ENCODE results near the gene PRUNE2. TPM values are rescaled to one million over a fixed set of nuclear protein-coding genes. Genes with fewer than 3 reads are reported as not detected.

Gene PRUNE2
- total and polyA plus RNA-seq, 4 donors = 1.3 to 4.5 (median 1.6) TPM

DNA sequence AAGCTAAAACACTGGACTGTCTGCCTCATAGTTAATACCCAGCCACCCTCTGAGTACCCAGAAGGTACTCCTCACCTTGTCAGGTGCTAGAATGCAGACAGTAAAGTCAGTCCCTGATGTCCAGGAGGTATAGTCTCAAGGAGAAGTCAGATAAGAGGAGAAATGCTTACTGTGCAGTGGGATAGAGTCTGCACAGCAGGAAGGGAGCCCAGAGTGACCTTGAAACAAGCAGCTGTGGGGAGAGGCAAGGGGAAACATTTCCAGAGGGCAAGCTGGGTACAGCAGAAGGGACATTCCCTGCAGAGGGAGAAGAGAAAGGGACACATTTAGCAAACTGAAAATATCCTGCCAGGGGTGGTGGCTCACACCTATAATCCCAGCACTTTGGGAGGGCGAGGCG lies 324.2 kb downstream of the PRUNE2 start:
- Histone ChIP-seq H3K9me3 (ENCODE audit: control insufficient read depth in 4 of 4, low read length in 3 of 4) (no peaks in the 10 kb centered on the region), H3K27me3 (ENCODE audit: control insufficient read depth in 4 of 4, insufficient read depth in 4 of 4, low read length in 3 of 4) (no peaks in the 10 kb centered on the region), H3K4me1 (ENCODE audit: control insufficient read depth in 4 of 4, insufficient read depth in 4 of 4, low read length in 3 of 4) (no peaks in the 10 kb centered on the region), H3K4me3 (ENCODE audit: low read depth in 1 of 3, low read length in 3 of 3) (no peak overlapping the region), H3K9ac (ENCODE audit: low read depth in 1 of 2, low read length in 2 of 2) (no peak overlapping the region), H3K27ac (ENCODE audit: low read depth in 1 of 2, low read length in 2 of 2) (no peak overlapping the region), H3K36me3 (ENCODE audit: control insufficient read depth in 4 of 4, insufficient read depth in 3 of 4, low read depth in 1 of 4, low read length in 3 of 4) (no peaks in the 10 kb centered on the region)
- no peak for DNase-seq (ENCODE audit: low spot score)
- WGBS = 95% methylated on average over 2 of the region's 2 CpGs
- TF ChIP-seq NR2F2 (IDR thresholded peaks at IDR 0.05) = no peak
- TF ChIP-seq FOXA2 (IDR thresholded peaks at IDR 0.05) = no peak
- TF ChIP-seq EGR1 (IDR thresholded peaks at IDR 0.05; ENCODE audit: low read depth in 2 of 2) = no peak
- no peak for TF ChIP-seq CTCF (IDR thresholded peaks at IDR 0.05; ENCODE audit: low read depth, low read length, missing input control)
- TF ChIP-seq TAF1 (conservative IDR thresholded peaks at IDR 0.05) = no peak
- TF ChIP-seq SP1 (IDR thresholded peaks at IDR 0.05) = no peak
- no peak for TF ChIP-seq JUND (IDR thresholded peaks at IDR 0.05)
- TF ChIP-seq, protein P1, sequence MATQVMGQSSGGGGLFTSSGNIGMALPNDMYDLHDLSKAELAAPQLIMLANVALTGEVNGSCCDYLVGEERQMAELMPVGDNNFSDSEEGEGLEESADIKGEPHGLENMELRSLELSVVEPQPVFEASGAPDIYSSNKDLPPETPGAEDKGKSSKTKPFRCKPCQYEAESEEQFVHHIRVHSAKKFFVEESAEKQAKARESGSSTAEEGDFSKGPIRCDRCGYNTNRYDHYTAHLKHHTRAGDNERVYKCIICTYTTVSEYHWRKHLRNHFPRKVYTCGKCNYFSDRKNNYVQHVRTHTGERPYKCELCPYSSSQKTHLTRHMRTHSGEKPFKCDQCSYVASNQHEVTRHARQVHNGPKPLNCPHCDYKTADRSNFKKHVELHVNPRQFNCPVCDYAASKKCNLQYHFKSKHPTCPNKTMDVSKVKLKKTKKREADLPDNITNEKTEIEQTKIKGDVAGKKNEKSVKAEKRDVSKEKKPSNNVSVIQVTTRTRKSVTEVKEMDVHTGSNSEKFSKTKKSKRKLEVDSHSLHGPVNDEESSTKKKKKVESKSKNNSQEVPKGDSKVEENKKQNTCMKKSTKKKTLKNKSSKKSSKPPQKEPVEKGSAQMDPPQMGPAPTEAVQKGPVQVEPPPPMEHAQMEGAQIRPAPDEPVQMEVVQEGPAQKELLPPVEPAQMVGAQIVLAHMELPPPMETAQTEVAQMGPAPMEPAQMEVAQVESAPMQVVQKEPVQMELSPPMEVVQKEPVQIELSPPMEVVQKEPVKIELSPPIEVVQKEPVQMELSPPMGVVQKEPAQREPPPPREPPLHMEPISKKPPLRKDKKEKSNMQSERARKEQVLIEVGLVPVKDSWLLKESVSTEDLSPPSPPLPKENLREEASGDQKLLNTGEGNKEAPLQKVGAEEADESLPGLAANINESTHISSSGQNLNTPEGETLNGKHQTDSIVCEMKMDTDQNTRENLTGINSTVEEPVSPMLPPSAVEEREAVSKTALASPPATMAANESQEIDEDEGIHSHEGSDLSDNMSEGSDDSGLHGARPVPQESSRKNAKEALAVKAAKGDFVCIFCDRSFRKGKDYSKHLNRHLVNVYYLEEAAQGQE (IDR thresholded peaks at IDR 0.05) = no peak
- TF ChIP-seq, protein P2, sequence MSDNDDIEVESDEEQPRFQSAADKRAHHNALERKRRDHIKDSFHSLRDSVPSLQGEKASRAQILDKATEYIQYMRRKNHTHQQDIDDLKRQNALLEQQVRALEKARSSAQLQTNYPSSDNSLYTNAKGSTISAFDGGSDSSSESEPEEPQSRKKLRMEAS (IDR thresholded peaks at IDR 0.05) = no peak
- no peak for TF ChIP-seq HNF4A (conservative IDR thresholded peaks at IDR 0.05)
- TF ChIP-seq FOXA1 (IDR thresholded peaks at IDR 0.05) = no peak
- TF ChIP-seq RAD21 (IDR thresholded peaks at IDR 0.05) = no peak
- no peak for TF ChIP-seq YY1 (IDR thresholded peaks at IDR 0.05)
- TF ChIP-seq, protein P3, sequence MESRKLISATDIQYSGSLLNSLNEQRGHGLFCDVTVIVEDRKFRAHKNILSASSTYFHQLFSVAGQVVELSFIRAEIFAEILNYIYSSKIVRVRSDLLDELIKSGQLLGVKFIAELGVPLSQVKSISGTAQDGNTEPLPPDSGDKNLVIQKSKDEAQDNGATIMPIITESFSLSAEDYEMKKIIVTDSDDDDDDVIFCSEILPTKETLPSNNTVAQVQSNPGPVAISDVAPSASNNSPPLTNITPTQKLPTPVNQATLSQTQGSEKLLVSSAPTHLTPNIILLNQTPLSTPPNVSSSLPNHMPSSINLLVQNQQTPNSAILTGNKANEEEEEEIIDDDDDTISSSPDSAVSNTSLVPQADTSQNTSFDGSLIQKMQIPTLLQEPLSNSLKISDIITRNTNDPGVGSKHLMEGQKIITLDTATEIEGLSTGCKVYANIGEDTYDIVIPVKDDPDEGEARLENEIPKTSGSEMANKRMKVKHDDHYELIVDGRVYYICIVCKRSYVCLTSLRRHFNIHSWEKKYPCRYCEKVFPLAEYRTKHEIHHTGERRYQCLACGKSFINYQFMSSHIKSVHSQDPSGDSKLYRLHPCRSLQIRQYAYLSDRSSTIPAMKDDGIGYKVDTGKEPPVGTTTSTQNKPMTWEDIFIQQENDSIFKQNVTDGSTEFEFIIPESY (IDR thresholded peaks at IDR 0.05) = no peak

GRCh38 chr9:76580820-76581219 lies 325.1 kb downstream of the PRUNE2 start:
- no peak for TF ChIP-seq HNF4A (conservative IDR thresholded peaks at IDR 0.05)
- no peak for TF ChIP-seq NR2F2 (IDR thresholded peaks at IDR 0.05)
- 81% methylated on average over 3 of the region's 3 CpGs for WGBS
- Histone ChIP-seq H3K27me3 (ENCODE audit: control insufficient read depth in 4 of 4, insufficient read depth in 4 of 4, low read length in 3 of 4) (no peaks in the 10 kb centered on the region), H3K27ac (ENCODE audit: low read depth in 1 of 2, low read length in 2 of 2) (no peak overlapping the region), H3K9me3 (ENCODE audit: control insufficient read depth in 4 of 4, low read length in 3 of 4) (no peaks in the 10 kb centered on the region), H3K4me1 (ENCODE audit: control insufficient read depth in 4 of 4, insufficient read depth in 4 of 4, low read length in 3 of 4) (no peaks in the 10 kb centered on the region), H3K4me3 (ENCODE audit: low read depth in 1 of 3, low read length in 3 of 3) (no peak overlapping the region), H3K9ac (ENCODE audit: low read depth in 1 of 2, low read length in 2 of 2) (no peak overlapping the region), H3K36me3 (ENCODE audit: control insufficient read depth in 4 of 4, insufficient read depth in 3 of 4, low read depth in 1 of 4, low read length in 3 of 4) (no peaks in the 10 kb centered on the region)
- no peak for DNase-seq (ENCODE audit: low spot score)
